Breast epithelium (tissue), 4 donors: ENCODE results near the gene LDLRAD4. TPM values are rescaled to one million over a fixed set of nuclear protein-coding genes. Genes with fewer than 3 reads are reported as not detected.

ENCODE experiments used
- DNase-seq, 2 donors: peaks; one replicate each; pipeline ENCODE4 v3.0.0-alpha.2; 2019; ENCODE audit warnings: low spot score in 2 of 2
- H3K27ac ChIP-seq, 2 donors: fragments of 200-600 bp; sonication (generic) in 1 of 2; one replicate each; pipeline ENCODE4 v1.5.1; 2016 to 2019; ENCODE audit warnings: mild to moderate bottlenecking in 1 of 2
- H3K27me3 ChIP-seq, 2 donors: fragments of 200-600 bp; sonication (generic) in 1 of 2; one replicate each; pipeline versions ENCODE4 v1.5.1 to v1.6.0; 2017 to 2019; ENCODE audit warnings: control low read depth in 1 of 2, mild to moderate bottlenecking in 1 of 2
- H3K36me3 ChIP-seq: fragments of 200-600 bp; one replicate; pipeline ENCODE4 v1.5.1; 2019
- H3K4me1 ChIP-seq, 2 donors: fragments of 200-600 bp; sonication (generic); one replicate each; pipeline ENCODE4 v1.5.1; 2016 to 2019; ENCODE audit warnings: control low read depth in 1 of 2
- H3K4me3 ChIP-seq, 3 donors: fragments of 200-600 bp; sonication (generic); 1 replicate in 2 of 3; 2 replicates in 1 of 3; pipeline ENCODE4 v1.5.1; 2016 to 2019; ENCODE audit warnings: mild to moderate bottlenecking in 3 of 3, moderate library complexity in 2 of 3
- H3K9me3 ChIP-seq, 2 donors: fragments of 200-600 bp; sonication (generic) in 1 of 2; one replicate each; pipeline ENCODE4 v1.5.1; 2016 to 2019; ENCODE audit warnings: control low read depth in 1 of 2
- POLR2A ChIP-seq: fragments of 450-650 bp; IDR thresholded peaks from one replicate; pipeline ENCODE4 v1.6.1; 2016; ENCODE audit warnings: antibody characterized with exemption, mild to moderate bottlenecking, moderate library complexity
- POLR2AphosphoS5 ChIP-seq, 3 donors: sonication (generic); formaldehyde crosslinking; IDR thresholded peaks; one replicate each; pipeline ENCODE4 v1.6.1; 2017; ENCODE audit warnings: antibody characterized with exemption in 3 of 3
- intact Hi-C: fragments of 100-400 bp; cut with DNase I; formaldehyde crosslinking; loops from one replicate; pipeline ENCODE4 v1.15.1; 2023; ENCODE audit warnings: low total_unique reads
- total RNA-seq, 3 donors: library from RNA; depleted of rRNA; stranded (reverse); fragments of >200 nt; gene quantifications; one replicate each; pipeline ENCODE4 v1.1.0, GENCODE V29; 2016
- TF ChIP-seq, protein P1 (sequence below), 3 donors: fragments of 450-650 bp; IDR thresholded peaks; one replicate each; pipeline ENCODE4 v1.5.1; 2016 to 2017; ENCODE audit warnings: antibody characterized with exemption in 3 of 3, mild to moderate bottlenecking in 3 of 3, moderate library complexity in 3 of 3

Gene LDLRAD4
- total RNA-seq, 3 donors from 2014 or later: 28.5 to 94.3 (median 42.9) TPM

DNA sequence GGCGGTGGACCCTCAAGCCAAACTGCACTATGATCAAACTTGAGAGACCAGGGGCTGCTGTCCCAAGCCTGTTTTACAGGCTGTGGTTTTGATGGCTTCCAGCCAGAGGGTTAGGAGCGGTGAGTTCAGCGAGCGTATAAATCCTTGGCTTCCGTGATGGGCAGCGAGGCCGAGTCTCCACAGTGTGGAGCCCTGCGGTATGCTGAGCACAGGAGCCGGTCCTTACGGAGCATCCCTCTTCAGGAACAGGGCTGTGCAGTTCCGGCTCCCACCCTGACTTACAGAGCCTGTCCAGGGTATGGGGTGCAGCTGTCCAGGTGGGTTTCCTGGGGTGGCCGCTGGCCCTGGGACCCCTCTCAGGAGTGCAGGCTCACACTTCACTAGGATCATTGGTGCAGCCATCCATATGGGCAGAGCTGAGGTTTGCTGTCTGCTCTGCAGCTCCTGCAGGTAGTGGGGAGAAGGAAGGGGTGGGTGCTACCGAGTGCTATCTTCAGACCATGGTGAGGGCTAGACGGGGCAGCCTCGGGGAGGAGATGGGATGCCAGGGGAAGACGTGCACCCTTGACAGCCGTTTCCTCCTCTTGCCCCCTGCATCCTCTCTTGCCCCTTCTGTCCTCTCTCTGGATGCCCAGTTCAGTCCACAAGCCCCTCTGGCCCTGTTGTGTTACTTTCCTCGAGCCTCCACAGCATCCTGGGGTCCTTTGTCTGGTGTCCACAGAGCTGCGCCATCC is 403.5 kb downstream of the LDLRAD4 start:
- Histone ChIP-seq H3K9me3 (no peaks in the 10 kb centered on the region), H3K36me3 (no peaks in the 10 kb centered on the region), H3K27me3 (no peaks in the 10 kb centered on the region), H3K4me3 (no peak overlapping the region), H3K4me1 (no peaks in the 10 kb centered on the region), H3K27ac (no peak overlapping the region)
- intact Hi-C loops: no loop called here
- no peak for DNase-seq
- TF ChIP-seq POLR2AphosphoS5 (IDR thresholded peaks at IDR 0.05) (no peak), POLR2A (no peak)
- TF ChIP-seq, protein P1, sequence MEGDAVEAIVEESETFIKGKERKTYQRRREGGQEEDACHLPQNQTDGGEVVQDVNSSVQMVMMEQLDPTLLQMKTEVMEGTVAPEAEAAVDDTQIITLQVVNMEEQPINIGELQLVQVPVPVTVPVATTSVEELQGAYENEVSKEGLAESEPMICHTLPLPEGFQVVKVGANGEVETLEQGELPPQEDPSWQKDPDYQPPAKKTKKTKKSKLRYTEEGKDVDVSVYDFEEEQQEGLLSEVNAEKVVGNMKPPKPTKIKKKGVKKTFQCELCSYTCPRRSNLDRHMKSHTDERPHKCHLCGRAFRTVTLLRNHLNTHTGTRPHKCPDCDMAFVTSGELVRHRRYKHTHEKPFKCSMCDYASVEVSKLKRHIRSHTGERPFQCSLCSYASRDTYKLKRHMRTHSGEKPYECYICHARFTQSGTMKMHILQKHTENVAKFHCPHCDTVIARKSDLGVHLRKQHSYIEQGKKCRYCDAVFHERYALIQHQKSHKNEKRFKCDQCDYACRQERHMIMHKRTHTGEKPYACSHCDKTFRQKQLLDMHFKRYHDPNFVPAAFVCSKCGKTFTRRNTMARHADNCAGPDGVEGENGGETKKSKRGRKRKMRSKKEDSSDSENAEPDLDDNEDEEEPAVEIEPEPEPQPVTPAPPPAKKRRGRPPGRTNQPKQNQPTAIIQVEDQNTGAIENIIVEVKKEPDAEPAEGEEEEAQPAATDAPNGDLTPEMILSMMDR (IDR thresholded peaks at IDR 0.05): no peak

DNA sequence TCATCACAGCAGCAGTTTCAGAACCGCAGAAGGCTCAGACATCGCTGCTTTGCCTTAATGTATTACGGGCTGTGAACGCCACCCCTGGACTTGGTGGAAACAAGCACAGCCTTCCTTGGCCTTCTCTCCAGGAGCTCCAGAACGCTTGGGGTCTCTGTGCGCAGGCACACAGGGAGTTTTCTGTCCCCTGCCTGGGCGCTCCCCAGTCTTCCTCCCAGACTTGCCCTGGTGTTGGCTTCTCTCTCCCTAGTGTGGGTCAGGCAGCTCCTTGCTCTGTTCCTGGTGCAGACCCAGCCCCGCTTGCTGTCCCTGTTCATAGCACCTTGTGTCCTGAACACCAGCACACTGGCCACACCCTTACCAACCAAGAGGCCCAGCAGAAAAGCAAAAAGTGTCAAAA is 404.2 kb downstream of the LDLRAD4 start:
- Histone ChIP-seq H3K27me3 (no peaks in the 10 kb centered on the region), H3K4me1 (no peaks in the 10 kb centered on the region), H3K9me3 (no peaks in the 10 kb centered on the region), H3K36me3 (no peaks in the 10 kb centered on the region), H3K4me3 (no peak overlapping the region), H3K27ac (no peak overlapping the region)
- intact Hi-C loops: no loop called here
- TF ChIP-seq POLR2AphosphoS5 (IDR thresholded peaks at IDR 0.05): no peak
- TF ChIP-seq POLR2A: no peak
- TF ChIP-seq, protein P1 (IDR thresholded peaks at IDR 0.05): no peak
- no peak for DNase-seq

DNA sequence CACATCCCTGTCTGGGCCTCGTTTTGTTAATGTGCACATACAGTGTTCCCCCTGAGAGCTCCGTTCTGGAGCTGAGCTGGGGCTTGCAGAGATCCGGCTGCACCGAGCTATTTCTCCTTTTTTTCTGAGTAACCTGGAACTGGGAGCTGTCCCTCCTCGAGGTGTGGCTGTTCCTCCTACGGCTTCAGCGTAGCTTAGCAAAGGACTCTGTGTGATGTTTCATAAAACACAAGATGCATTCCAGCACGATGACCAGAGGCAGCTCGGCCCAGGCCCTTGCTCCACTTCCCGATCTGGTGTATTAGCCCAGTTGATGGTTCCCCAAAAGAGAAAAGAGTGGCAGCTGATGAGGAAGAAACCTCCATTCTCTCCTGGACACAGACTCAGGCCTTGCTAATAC is 404.8 kb downstream of the LDLRAD4 start:
- H3K27me3 ChIP-seq: no peaks in the 10 kb centered on the region
- TF ChIP-seq POLR2AphosphoS5 (IDR thresholded peaks at IDR 0.05) (no peak), POLR2A (no peak)
- TF ChIP-seq, protein P1 (IDR thresholded peaks at IDR 0.05): no peak
- H3K36me3 ChIP-seq: no peaks in the 10 kb centered on the region
- no peak overlapping the region for H3K4me3 ChIP-seq
- H3K27ac ChIP-seq: no peak overlapping the region
- no peak for DNase-seq
- intact Hi-C loops: no loop called here
- H3K4me1 ChIP-seq: no peaks in the 10 kb centered on the region
- no peaks in the 10 kb centered on the region for H3K9me3 ChIP-seq

DNA sequence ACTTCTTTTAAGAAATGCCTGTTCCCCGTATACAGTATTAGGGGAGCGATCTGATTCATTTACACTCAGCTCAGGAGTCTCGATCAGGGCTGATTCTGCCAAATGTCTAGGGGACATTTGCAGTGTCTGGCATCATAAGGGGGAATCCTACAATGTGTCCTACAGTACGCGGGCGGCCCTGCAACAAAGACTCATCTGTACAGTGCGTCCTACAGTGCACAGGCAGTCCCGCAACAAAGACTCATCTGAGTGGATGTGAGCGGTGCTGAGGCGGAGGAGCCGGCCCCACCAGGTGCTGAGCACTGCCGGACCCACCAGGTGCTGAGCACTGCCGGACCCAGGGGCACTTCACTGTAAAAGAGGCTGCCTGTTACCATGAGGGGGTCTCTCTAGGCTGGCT is 405.3 kb downstream of the LDLRAD4 start:
- Histone ChIP-seq H3K36me3 (no peaks in the 10 kb centered on the region), H3K27ac (no peak overlapping the region), H3K4me3 (no peak overlapping the region), H3K4me1 (no peaks in the 10 kb centered on the region), H3K9me3 (no peaks in the 10 kb centered on the region), H3K27me3 (no peaks in the 10 kb centered on the region)
- intact Hi-C loops: no loop called here
- TF ChIP-seq POLR2AphosphoS5 (IDR thresholded peaks at IDR 0.05) (no peak), POLR2A (no peak)
- TF ChIP-seq, protein P1 (IDR thresholded peaks at IDR 0.05): no peak
- DNase-seq: no peak

DNA sequence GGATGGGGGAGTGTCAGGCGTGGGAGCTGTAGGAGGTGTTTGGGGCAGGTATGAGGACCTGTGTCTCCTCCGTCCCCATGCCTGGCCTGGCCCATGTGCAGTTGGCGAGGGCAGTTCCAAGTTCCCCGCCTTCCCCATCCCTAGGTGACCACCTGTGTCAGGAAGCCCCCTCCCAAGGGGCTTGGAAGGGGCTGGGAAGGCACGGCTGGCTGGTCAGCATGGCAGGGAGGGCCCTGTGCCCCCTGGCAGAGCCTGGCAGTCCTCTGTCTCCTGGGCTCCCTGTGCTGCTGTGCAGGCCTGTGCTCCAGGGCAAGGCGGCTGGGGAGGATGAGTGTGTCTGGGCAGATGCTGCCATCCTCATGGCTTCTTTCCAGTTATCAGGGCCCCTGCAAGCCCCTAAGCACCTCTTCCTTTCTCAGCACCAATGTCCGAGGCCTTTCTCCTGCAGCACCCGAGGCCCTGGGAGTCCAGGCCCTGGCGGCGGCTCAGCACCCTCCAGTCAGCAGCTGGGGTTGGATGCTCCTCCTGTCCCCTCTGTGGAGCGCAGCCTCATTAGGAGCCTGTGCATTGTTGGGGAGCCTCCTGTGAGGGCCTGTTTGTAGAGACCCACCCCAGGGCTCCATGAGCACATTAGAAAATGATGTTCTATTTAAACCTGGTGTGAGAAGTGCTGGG is 406.1 kb downstream of the LDLRAD4 start:
- Histone ChIP-seq H3K27me3 (no peaks in the 10 kb centered on the region), H3K4me3 (no peak overlapping the region), H3K36me3 (no peaks in the 10 kb centered on the region), H3K27ac (no peak overlapping the region), H3K9me3 (no peaks in the 10 kb centered on the region), H3K4me1 (no peaks in the 10 kb centered on the region)
- TF ChIP-seq POLR2A (no peak), POLR2AphosphoS5 (IDR thresholded peaks at IDR 0.05) (no peak)
- TF ChIP-seq, protein P1 (IDR thresholded peaks at IDR 0.05): no peak
- no peak for DNase-seq
- intact Hi-C loops: no loop called here
